HS-5 (cell line): ENCODE data around the gene SPRR2G.
"Not testable (repeated sequence)": the region's sequence is repeated elsewhere in the genome, so short reads cannot be mapped to it uniquely, and the experiment has no call there.

Source experiments
- DNase-seq: peaks from one replicate; pipeline ENCODE4 v3.0.0-alpha.2; 2012; ENCODE audit warnings: low read depth

Gene SPRR2G

DNA sequence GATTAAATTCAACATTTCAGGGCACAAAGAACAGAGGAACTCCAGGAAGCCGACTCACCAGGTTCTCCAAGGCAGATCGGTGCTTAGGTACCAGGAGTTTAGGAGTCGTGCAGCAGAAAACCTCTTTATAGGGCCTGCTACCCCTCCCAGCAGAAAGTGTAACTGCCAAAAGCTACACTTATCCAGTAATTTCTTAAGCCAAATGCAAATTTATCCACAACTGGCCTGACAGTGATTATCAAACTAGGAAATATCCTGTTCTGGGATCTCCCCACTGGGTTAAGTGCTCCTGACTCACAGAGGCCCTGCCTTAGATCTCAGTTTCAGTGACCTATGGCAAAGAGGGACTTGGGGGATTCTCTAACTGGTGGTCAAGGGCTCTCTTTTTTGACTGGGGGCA, 37.3 kb downstream of the SPRR2G start, which contains the start of gene SPRR2F:
TSS of gene SPRR2F (minus strand) at position 101 of the 400 bp plus-strand sequence. CDS start 783 bp downstream, outside the sequence.
- no peak for DNase-seq

DNA sequence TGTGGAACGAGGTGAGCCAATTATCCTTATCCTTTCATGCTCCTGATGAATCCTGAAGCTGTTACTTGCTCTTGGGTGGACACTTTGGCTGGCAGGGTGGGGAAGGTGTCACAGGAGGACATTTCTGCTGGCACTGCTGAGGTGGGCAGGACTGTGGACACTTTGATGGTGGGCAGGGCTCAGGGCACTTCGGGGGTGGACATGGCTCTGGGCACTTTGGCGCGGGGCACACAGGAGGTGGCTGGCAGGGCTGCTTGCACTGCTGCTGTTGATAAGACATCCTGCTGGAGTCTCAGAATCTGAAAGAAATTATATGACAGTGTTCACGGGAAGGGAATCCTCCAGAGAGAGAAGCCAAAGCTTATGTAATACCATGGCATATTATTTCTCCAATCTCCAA, 38.2 kb downstream of the SPRR2G start:
- not testable (repeated sequence) for DNase-seq

DNA sequence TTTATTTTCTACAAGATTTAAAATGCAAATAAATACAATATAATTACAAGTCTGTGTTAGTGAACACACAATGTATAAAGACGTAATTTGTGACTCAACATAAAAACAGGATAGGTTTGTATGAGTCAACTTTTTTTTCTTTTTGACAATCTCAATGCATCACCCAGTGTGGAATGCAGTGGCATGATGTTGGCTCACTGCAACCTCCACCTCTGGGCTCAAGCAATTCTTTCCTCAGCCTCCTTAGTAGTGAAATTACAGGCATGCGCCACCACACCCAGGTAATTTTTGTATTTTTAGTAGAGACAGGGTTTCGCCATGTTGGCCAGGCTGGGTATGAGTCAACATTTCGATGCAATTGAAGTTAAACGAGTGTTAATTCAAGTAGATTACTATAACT, 50.4 kb downstream of the SPRR2G start:
- peak; percentile 82 for DNase-seq
